ENCODE measurements around the gene PSAPL1. TPM values are rescaled to one million over a fixed set of nuclear protein-coding genes. Genes with fewer than 3 reads are reported as not detected.

PSAPL1 gene
- total RNA-seq, 1 experiment from 2014 or later, result 0.05 TPM

DNA sequence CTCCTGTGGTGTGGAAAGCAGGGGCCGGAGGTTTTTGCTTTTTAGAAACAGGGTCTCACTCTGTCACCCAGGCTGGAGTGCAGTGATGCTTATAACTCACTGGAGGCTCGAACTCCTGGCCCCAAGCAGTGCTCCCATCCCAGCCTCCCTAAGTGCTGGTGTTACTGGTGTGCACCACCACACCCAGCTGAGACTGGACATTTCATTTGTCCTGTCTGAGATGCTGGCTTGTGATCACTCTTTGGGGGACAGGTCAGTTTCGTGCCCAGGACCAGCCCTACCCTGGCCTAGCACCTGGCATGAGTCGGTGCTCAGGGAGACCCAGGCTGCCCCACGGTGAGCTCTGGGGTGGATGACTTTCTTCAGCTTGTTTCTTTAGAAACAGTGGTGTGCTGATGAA, 11.3 kb downstream of the PSAPL1 start (continued):
- TF ChIP-seq, protein P1, sequence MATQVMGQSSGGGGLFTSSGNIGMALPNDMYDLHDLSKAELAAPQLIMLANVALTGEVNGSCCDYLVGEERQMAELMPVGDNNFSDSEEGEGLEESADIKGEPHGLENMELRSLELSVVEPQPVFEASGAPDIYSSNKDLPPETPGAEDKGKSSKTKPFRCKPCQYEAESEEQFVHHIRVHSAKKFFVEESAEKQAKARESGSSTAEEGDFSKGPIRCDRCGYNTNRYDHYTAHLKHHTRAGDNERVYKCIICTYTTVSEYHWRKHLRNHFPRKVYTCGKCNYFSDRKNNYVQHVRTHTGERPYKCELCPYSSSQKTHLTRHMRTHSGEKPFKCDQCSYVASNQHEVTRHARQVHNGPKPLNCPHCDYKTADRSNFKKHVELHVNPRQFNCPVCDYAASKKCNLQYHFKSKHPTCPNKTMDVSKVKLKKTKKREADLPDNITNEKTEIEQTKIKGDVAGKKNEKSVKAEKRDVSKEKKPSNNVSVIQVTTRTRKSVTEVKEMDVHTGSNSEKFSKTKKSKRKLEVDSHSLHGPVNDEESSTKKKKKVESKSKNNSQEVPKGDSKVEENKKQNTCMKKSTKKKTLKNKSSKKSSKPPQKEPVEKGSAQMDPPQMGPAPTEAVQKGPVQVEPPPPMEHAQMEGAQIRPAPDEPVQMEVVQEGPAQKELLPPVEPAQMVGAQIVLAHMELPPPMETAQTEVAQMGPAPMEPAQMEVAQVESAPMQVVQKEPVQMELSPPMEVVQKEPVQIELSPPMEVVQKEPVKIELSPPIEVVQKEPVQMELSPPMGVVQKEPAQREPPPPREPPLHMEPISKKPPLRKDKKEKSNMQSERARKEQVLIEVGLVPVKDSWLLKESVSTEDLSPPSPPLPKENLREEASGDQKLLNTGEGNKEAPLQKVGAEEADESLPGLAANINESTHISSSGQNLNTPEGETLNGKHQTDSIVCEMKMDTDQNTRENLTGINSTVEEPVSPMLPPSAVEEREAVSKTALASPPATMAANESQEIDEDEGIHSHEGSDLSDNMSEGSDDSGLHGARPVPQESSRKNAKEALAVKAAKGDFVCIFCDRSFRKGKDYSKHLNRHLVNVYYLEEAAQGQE (IDR thresholded peaks at IDR 0.05; ENCODE audit: low read depth), result no peak
- TF ChIP-seq JUND (IDR thresholded peaks at IDR 0.05) (no peak), POLR2AphosphoS5 (IDR thresholded peaks at IDR 0.05; ENCODE audit: low read depth, low read length) (no peak)

DNA sequence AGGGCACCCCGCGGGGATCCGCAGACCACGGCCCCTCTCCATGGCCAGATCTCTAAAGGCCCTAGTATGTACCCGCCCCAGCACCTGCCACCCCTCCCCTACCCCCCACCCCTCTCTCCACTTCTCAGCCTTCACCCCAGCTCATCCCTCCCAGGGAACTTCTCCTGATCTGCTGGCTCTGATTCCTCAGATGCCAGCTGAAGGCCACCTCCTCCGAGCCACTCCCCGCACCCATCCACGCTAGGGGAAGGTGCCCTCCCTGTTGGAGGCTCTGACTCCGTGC, 11.9 kb downstream of the PSAPL1 start:
- no TSS peak for BruUV-seq (replicated peaks)
- Histone ChIP-seq H3K36me3 (ENCODE audit: control insufficient read depth in 1 of 2, insufficient read depth in 2 of 2, low read length in 2 of 2) (no peaks in the 10 kb centered on the region), H2AFZ (ENCODE audit: low read depth, low read length, poor library complexity, severe bottlenecking) (no peak overlapping the region), H3K9ac (ENCODE audit: low read length) (no peak overlapping the region), H4K20me1 (ENCODE audit: insufficient read depth) (no peaks in the 10 kb centered on the region), H3K9me2 (ENCODE audit: insufficient read depth) (no peaks in the 10 kb centered on the region), H3K79me2 (ENCODE audit: insufficient read depth, low read length) (no peaks in the 10 kb centered on the region), H3K4me3 (replicated peaks in 1 of 2; ENCODE audit: low read depth in 1 of 2, low read length in 2 of 2) (no peak overlapping the region), H3K9me3 (ENCODE audit: control insufficient read depth in 1 of 2, insufficient read depth in 1 of 2, low read depth in 1 of 2, low read length in 2 of 2) (no peaks in the 10 kb centered on the region; a peak in 1 of 4 replicates), H3K4me1 (ENCODE audit: control insufficient read depth in 1 of 2, insufficient read depth in 2 of 2, low read length in 2 of 2) (no peaks in the 10 kb centered on the region), H3K27ac (ENCODE audit: low read depth, low read length) (no peak overlapping the region), H3K27me3 (ENCODE audit: insufficient read depth, low read length) (no peaks in the 10 kb centered on the region), H3K4me2 (ENCODE audit: low read length) (no peak overlapping the region)
- ChIA-PET CTCF (no interaction called here), RAD21 (ENCODE audit: low non-redundant PET in 1 of 2, low total read pairs in 2 of 2, uncharacterized antibody in 2 of 2, unreplicated experiment in 2 of 2) (no interaction called here), POLR2A (no interaction called here)
- DNase-seq (ENCODE audit: low read depth, low spot score), result no peak
- no peak for ATAC-seq
- intact Hi-C loops (cut with micrococcal nuclease), result no loop called here
- TF ChIP-seq, protein P2, sequence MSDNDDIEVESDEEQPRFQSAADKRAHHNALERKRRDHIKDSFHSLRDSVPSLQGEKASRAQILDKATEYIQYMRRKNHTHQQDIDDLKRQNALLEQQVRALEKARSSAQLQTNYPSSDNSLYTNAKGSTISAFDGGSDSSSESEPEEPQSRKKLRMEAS (IDR thresholded peaks at IDR 0.05), result no peak
